GM18858 (cell line): ENCODE measurements around the gene RFC5.
"Not testable (repeated sequence)": the region's sequence is repeated elsewhere in the genome, so short reads cannot be mapped to it uniquely, and the experiment has no call there.

Source experiments
- ATAC-seq: cut with Tn5 transposase; IDR thresholded peaks from one replicate; pipeline ENCODE4 v1.9.1; 2021; ENCODE audit not compliant: unreplicated experiment

Gene RFC5

GRCh38 chr12:118015306-118015705 is 1.2 kb upstream of the RFC5 start:
- no peak for ATAC-seq

- ATAC-seq, result no peak
Measured at GRCh38 chr12:118015944-118016343, 559 bp upstream of the RFC5 start.

GRCh38 chr12:118017926-118018325 is 1.4 kb downstream of the RFC5 start:
- ATAC-seq, result no peak

GRCh38 chr12:118020036-118020435 is 3.5 kb downstream of the RFC5 start:
- ATAC-seq, result no peak

- not testable (repeated sequence) for ATAC-seq
Measured at GRCh38 chr12:118022097-118022727, 5.7 kb downstream of the RFC5 start.

- ATAC-seq, result no peak
Measured at GRCh38 chr12:118022728-118023109, 6.2 kb downstream of the RFC5 start.

- no peak for ATAC-seq
Measured at GRCh38 chr12:118023301-118023860, 6.9 kb downstream of the RFC5 start.

GRCh38 chr12:118025168-118025567 is 8.7 kb downstream of the RFC5 start:
- ATAC-seq, result no peak

GRCh38 chr12:118029166-118029565 is 12.7 kb downstream of the RFC5 start:
- no peak for ATAC-seq

GRCh38 chr12:118032188-118032587 is 15.7 kb downstream of the RFC5 start:
- ATAC-seq, result no peak

GRCh38 chr12:118033323-118033722 is 16.8 kb downstream of the RFC5 start:
- no peak for ATAC-seq

- no peak for ATAC-seq
Measured at GRCh38 chr12:118033902-118034301, 17.4 kb downstream of the RFC5 start.

GRCh38 chr12:118034429-118035189 is 18.1 kb downstream of the RFC5 start:
- ATAC-seq, result no peak

- ATAC-seq, result peak; percentile 83
Measured at GRCh38 chr12:118035190-118036041, 18.9 kb downstream of the RFC5 start.

GRCh38 chr12:118036672-118037411 is 20.3 kb downstream of the RFC5 start:
- no peak for ATAC-seq

- no peak for ATAC-seq
Measured at GRCh38 chr12:118038137-118038536, 21.6 kb downstream of the RFC5 start.

GRCh38 chr12:118042091-118042490 is 25.6 kb downstream of the RFC5 start:
- ATAC-seq, result no peak

- no peak for ATAC-seq
Measured at GRCh38 chr12:118044075-118044474, 27.6 kb downstream of the RFC5 start.

- no peak for ATAC-seq
Measured at GRCh38 chr12:118044577-118044976, 28.1 kb downstream of the RFC5 start.

GRCh38 chr12:118046430-118046829 is 29.9 kb downstream of the RFC5 start:
- no peak for ATAC-seq
